HG02852 (cell line): ENCODE data around the gene NPTXR.
"Not testable (repeated sequence)": the region's sequence is repeated elsewhere in the genome, so short reads cannot be mapped to it uniquely, and the experiment has no call there.

ENCODE experiments used
- ATAC-seq: cut with Tn5 transposase; IDR thresholded peaks from one replicate; pipeline ENCODE4 v1.9.1; 2021; ENCODE audit warnings: mild to moderate bottlenecking, moderate library complexity; ENCODE audit not compliant: unreplicated experiment

NPTXR gene

GRCh38 chr22:38868886-38869381, 25.1 kb upstream of the NPTXR start:
- ATAC-seq = no peak

- no peak for ATAC-seq
Measured at GRCh38 chr22:38868286-38868721, 24.5 kb upstream of the NPTXR start.

GRCh38 chr22:38867471-38868285, 23.9 kb upstream of the NPTXR start:
- no peak for ATAC-seq

GRCh38 chr22:38867124-38867455, 23.3 kb upstream of the NPTXR start:
- ATAC-seq = no peak

- ATAC-seq = no peak
Measured at GRCh38 chr22:38866399-38867123, 22.7 kb upstream of the NPTXR start.

GRCh38 chr22:38866024-38866398, 22.2 kb upstream of the NPTXR start:
- no peak for ATAC-seq

- ATAC-seq = no peak
Measured at GRCh38 chr22:38865201-38866023, 21.6 kb upstream of the NPTXR start.

- no peak for ATAC-seq
Measured at GRCh38 chr22:38864361-38865191, 20.7 kb upstream of the NPTXR start.

GRCh38 chr22:38863531-38864131, 19.8 kb upstream of the NPTXR start:
- ATAC-seq = no peak

- ATAC-seq = no peak
Measured at GRCh38 chr22:38862375-38863329, 18.8 kb upstream of the NPTXR start.

GRCh38 chr22:38861927-38862326, 18.1 kb upstream of the NPTXR start:
- ATAC-seq = no peak

- no peak for ATAC-seq
Measured at GRCh38 chr22:38861170-38861876, 17.5 kb upstream of the NPTXR start.

- no peak for ATAC-seq
Measured at GRCh38 chr22:38860283-38861169, 16.7 kb upstream of the NPTXR start.

GRCh38 chr22:38859581-38860282, 15.9 kb upstream of the NPTXR start:
- ATAC-seq = no peak

GRCh38 chr22:38858492-38858891, 14.7 kb upstream of the NPTXR start:
- ATAC-seq = no peak

GRCh38 chr22:38854476-38854875, 10.6 kb upstream of the NPTXR start:
- not testable (repeated sequence) for ATAC-seq

GRCh38 chr22:38853883-38854282, 10.1 kb upstream of the NPTXR start:
- not testable (repeated sequence) for ATAC-seq
